H1 (cell line): Measurements from ENCODE around the gene EXOSC5. TPM values are rescaled to one million over a fixed set of nuclear protein-coding genes. Genes with fewer than 3 reads are reported as not detected.
A peak's percentile ranks its signal among the peaks of the same experiment; 100 is the strongest.

Experiments used
- CTCF ChIA-PET: fragments of 300-600 bp; sonication (Branson Sonifier 250); formaldehyde crosslinking; loops from one replicate; lab custom pipeline; 2021; ENCODE audit not compliant: partially characterized antibody; lab: Charles Lee
- POLR2A ChIA-PET: fragments of 300-600 bp; sonication (Branson Sonifier 250); formaldehyde crosslinking; loops from one replicate; lab custom pipeline; 2021; ENCODE audit warnings: inconsistent platforms; ENCODE audit not compliant: partially characterized antibody; lab: Charles Lee
- DNase-seq, 2 experiments: peaks; one replicate each; pipeline versions ENCODE4 v3.0.0 to v3.0.0-alpha.2; 2010 to 2022; ENCODE audit warnings: low spot score in 2 of 2, low read depth in 1 of 2, mixed read lengths in 1 of 2
- FAIRE-seq: peaks from 2 replicates; lab custom pipeline; 2011; peaks lifted over from hg19 to GRCh38; lab: Jason Lieb, UNC
- H2AFZ ChIP-seq: 2 replicates; pipeline ENCODE4 v1.8.1; 2012; ENCODE audit warnings: low read length, inconsistent platforms
- H2AK5ac ChIP-seq: 2 replicates; pipeline ENCODE4 v1.6.1; 2013; ENCODE audit warnings: low read depth, low read length
- H2BK120ac ChIP-seq: replicated peaks from 2 replicates; pipeline ENCODE3; 2013; ENCODE audit warnings: low read depth, low read length, inconsistent platforms
- H2BK12ac ChIP-seq: 2 replicates; pipeline ENCODE4 v1.6.1; 2013; ENCODE audit warnings: low read depth, low read length
- H2BK15ac ChIP-seq: 2 replicates; pipeline ENCODE4 v1.6.1; 2013; ENCODE audit warnings: low read length
- H2BK20ac ChIP-seq: 2 replicates; pipeline ENCODE4 v1.6.1; 2013; ENCODE audit warnings: low read length
- H2BK5ac ChIP-seq: 2 replicates; pipeline ENCODE4 v1.6.1; 2013; ENCODE audit warnings: low read depth, low read length
- H3K14ac ChIP-seq: 2 replicates; pipeline ENCODE4 v1.6.1; 2013; ENCODE audit warnings: inconsistent platforms; ENCODE audit not compliant: insufficient read length
- H3K18ac ChIP-seq: 2 replicates; pipeline ENCODE4 v1.6.1; 2013; ENCODE audit warnings: low read length; ENCODE audit errors: extremely low read depth
- H3K23ac ChIP-seq: 2 replicates; pipeline ENCODE4 v1.6.1; 2013; ENCODE audit warnings: inconsistent platforms; ENCODE audit not compliant: insufficient read length
- H3K23me2 ChIP-seq: 2 replicates; pipeline ENCODE4 v1.6.1; 2013; ENCODE audit warnings: low read depth, low read length
- H3K27ac ChIP-seq: 2 replicates; pipeline ENCODE4 v1.6.1; 2011; ENCODE audit warnings: low read depth, low read length, inconsistent platforms
- H3K27me3 ChIP-seq, 4 experiments: replicated peaks in 1 of 4; 1 replicate in 1 of 4; 2 replicates in 3 of 4; pipeline versions ENCODE4 v1.6.1 to v1.8.1; 2011 to 2013; ENCODE audit warnings: low read length in 3 of 4, mild to moderate bottlenecking in 3 of 4, inconsistent platforms in 2 of 4, mixed read lengths in 2 of 4, moderate library complexity in 1 of 4; ENCODE audit not compliant: control insufficient read depth in 3 of 4, insufficient read depth in 3 of 4; ENCODE audit errors: extremely low read depth in 1 of 4
- H3K36me3 ChIP-seq, 4 experiments: 2 replicates each; pipeline versions ENCODE4 v1.6.1 to v1.8.1; 2011 to 2013; ENCODE audit warnings: mild to moderate bottlenecking in 4 of 4, low read length in 3 of 4, moderate library complexity in 2 of 4, control low read depth in 1 of 4, inconsistent platforms in 1 of 4; ENCODE audit not compliant: insufficient read depth in 4 of 4, control insufficient read depth in 2 of 4
- H3K4ac ChIP-seq: replicated peaks from 2 replicates; pipeline ENCODE3; 2013; ENCODE audit warnings: low read length, low read depth, mixed read lengths, inconsistent platforms; ENCODE audit not compliant: insufficient read length
- H3K4me1 ChIP-seq, 4 experiments: replicated peaks in 1 of 4; 1 replicate in 1 of 4; 2 replicates in 3 of 4; pipeline versions ENCODE4 v1.6.1 to v1.8.1; 2011 to 2013; ENCODE audit warnings: low read length in 3 of 4, inconsistent platforms in 2 of 4, mixed read lengths in 1 of 4; ENCODE audit not compliant: insufficient read depth in 4 of 4, control insufficient read depth in 3 of 4
- H3K4me2 ChIP-seq, 2 experiments: 2 replicates each; pipeline versions ENCODE4 v1.6.1 to v1.8.1; 2011 to 2013; ENCODE audit warnings: low read depth in 2 of 2, low read length in 2 of 2, control low read depth in 1 of 2, inconsistent platforms in 1 of 2, mild to moderate bottlenecking in 1 of 2; ENCODE audit not compliant: insufficient read depth in 1 of 2
- H3K4me3 ChIP-seq, 4 experiments: fragments of 200-600, 300-600 bp in 1 of 4; sonication (generic), shearing (Covaris generic), sonication (Bioruptor Twin) in 1 of 4; 2 replicates each; pipeline versions ENCODE4 v1.5.1 to v1.8.1; 2011 to 2016; ENCODE audit warnings: low read length in 4 of 4, low read depth in 3 of 4, control low read depth in 2 of 4, inconsistent platforms in 2 of 4, mild to moderate bottlenecking in 2 of 4, mixed read lengths in 1 of 4, moderate library complexity in 1 of 4; ENCODE audit not compliant: insufficient read depth in 2 of 4; ENCODE audit errors: extremely low read depth in 1 of 4
- H3K56ac ChIP-seq: replicated peaks from 2 replicates; pipeline ENCODE3; 2013; ENCODE audit warnings: low read depth, mild to moderate bottlenecking, mixed read lengths, low read length, inconsistent platforms; ENCODE audit not compliant: insufficient read length
- H3K79me1 ChIP-seq: 2 replicates; pipeline ENCODE4 v1.6.1; 2013; ENCODE audit warnings: low read depth, low read length, control low read depth
- H3K79me2 ChIP-seq, 2 experiments: 2 replicates each; pipeline versions ENCODE4 v1.6.1 to v1.8.1; 2012 to 2013; ENCODE audit warnings: low read length in 2 of 2, mild to moderate bottlenecking in 2 of 2, inconsistent platforms in 1 of 2; ENCODE audit not compliant: insufficient read depth in 2 of 2, control insufficient read depth in 1 of 2
- H3K9ac ChIP-seq, 4 experiments: replicated peaks in 1 of 4; 1 replicate in 1 of 4; 2 replicates in 3 of 4; pipeline versions ENCODE4 v1.6.1 to v1.8.1; 2011 to 2013; ENCODE audit warnings: low read depth in 3 of 4, low read length in 3 of 4, control low read depth in 2 of 4, mild to moderate bottlenecking in 2 of 4, moderate library complexity in 2 of 4, inconsistent platforms in 1 of 4; ENCODE audit errors: extremely low read depth in 1 of 4
- H3K9me3 ChIP-seq, 2 experiments: 2 replicates each; pipeline versions ENCODE4 v1.6.1 to v1.8.1; 2012 to 2013; ENCODE audit warnings: mild to moderate bottlenecking in 2 of 2, moderate library complexity in 2 of 2, control low read depth in 1 of 2, inconsistent platforms in 1 of 2, low read depth in 1 of 2, low read length in 1 of 2, mixed read lengths in 1 of 2; ENCODE audit not compliant: insufficient read depth in 2 of 2
- H4K20me1 ChIP-seq, 2 experiments: replicated peaks in 1 of 2; 2 replicates each; pipeline versions ENCODE3 to v1.8.1; 2011 to 2013; ENCODE audit warnings: inconsistent platforms in 2 of 2, low read length in 2 of 2, mild to moderate bottlenecking in 1 of 2; ENCODE audit not compliant: insufficient read depth in 2 of 2, control insufficient read depth in 1 of 2
- H4K5ac ChIP-seq: 2 replicates; pipeline ENCODE4 v1.6.1; 2013; ENCODE audit warnings: low read length, low read depth, mixed read lengths, inconsistent platforms; ENCODE audit not compliant: insufficient read length
- H4K8ac ChIP-seq: 2 replicates; pipeline ENCODE4 v1.8.0; 2013; ENCODE audit warnings: mild to moderate bottlenecking, moderate library complexity, low read length, inconsistent platforms; ENCODE audit not compliant: insufficient read depth; ENCODE audit errors: extremely low read depth
- H4K91ac ChIP-seq: replicated peaks from 2 replicates; pipeline ENCODE3; 2013; ENCODE audit warnings: low read length, mixed read lengths, inconsistent platforms; ENCODE audit not compliant: insufficient read length
- CTCF ChIP-seq, 3 experiments: IDR thresholded peaks; 1 replicate in 2 of 3; 2 replicates in 1 of 3; pipeline versions ENCODE4 v1.5.1 to v1.6.1; 2011; ENCODE audit warnings: low read length in 3 of 3, mild to moderate bottlenecking in 3 of 3, inconsistent platforms in 2 of 3, low read depth in 1 of 3, moderate library complexity in 1 of 3; ENCODE audit not compliant: insufficient read depth in 1 of 3; ENCODE audit errors: control extremely low read depth in 1 of 3
- JUND ChIP-seq: IDR thresholded peaks from 2 replicates; pipeline ENCODE4 v1.6.1; 2011; ENCODE audit warnings: mild to moderate bottlenecking, improper control_type of control experiment, low read length
- MAX ChIP-seq: IDR thresholded peaks from 2 replicates; pipeline ENCODE4 v1.6.1; 2012; ENCODE audit warnings: inconsistent platforms
- RAD21 ChIP-seq, 2 experiments: IDR thresholded peaks in 1 of 2; conservative IDR thresholded peaks in 1 of 2; 2 replicates each; pipeline ENCODE4 v1.6.1; 2011; ENCODE audit warnings: low read depth in 2 of 2, low read length in 2 of 2, improper control_type of control experiment in 1 of 2, inconsistent platforms in 1 of 2, mild to moderate bottlenecking in 1 of 2, moderate library complexity in 1 of 2
- WGBS, 2 experiments: shearing (Covaris generic) in 1 of 2; methylation state at CpG; one replicate each; pipeline versions ENCODE4 v1.1.6 to v1.1.7; 2013 to 2015; ENCODE audit warnings: low lambda C conversion rate in 2 of 2, mixed read lengths in 2 of 2, inconsistent platforms in 1 of 2, low coverage in 1 of 2, missing lambda C conversion rate in 1 of 2; ENCODE audit not compliant: insufficient replicate concordance in 2 of 2, insufficient coverage in 1 of 2, insufficient read length in 1 of 2; ENCODE audit errors: extremely low coverage in 1 of 2, missing lambda C conversion rate in 1 of 2; 5-methylcytosine and 5-hydroxymethylcytosine counted together
- polyA plus RNA-seq, 7 experiments: library from polyadenylated mRNA; depleted of rRNA in 3 of 7; stranded (reverse) in 5 of 7; unstranded in 2 of 7; fragments of >200 nt in 5 of 7; fragments of 200-250 nt in 2 of 7; gene quantifications; 1 replicate in 5 of 7; 2 replicates in 1 of 7; 4 replicates in 1 of 7; pipeline versions ENCODE4 v1.2.1 to v1.2.3, GENCODE V29; 2011 to 2013; ENCODE audit warnings: missing spikeins in 2 of 7, mixed read lengths in 2 of 7
- total RNA-seq: library from RNA; stranded (reverse); fragmentation: NEBNext Ultra II Directional; extraction: Animal tissue kit (Norgen Biotek cat#: 25700); gene quantifications from 2 replicates; pipeline ENCODE4 v1.2.1, GENCODE V29; 2021

The EXOSC5 gene
- total and polyA plus RNA-seq, 2 of the 8 experiments (the other 6 are each of a cell fraction or from before 2014, with no cell fraction given), result 56.2 to 92.8 TPM

GRCh38 chr19:41431426-41432386 is 34.5 kb upstream of the EXOSC5 start:
- no peak overlapping the region for H2BK15ac ChIP-seq
- no peaks in the 10 kb centered on the region for H3K79me1 ChIP-seq
- H4K8ac ChIP-seq, result no peak overlapping the region
- H3K9me3 ChIP-seq, result no peaks in the 10 kb centered on the region
- no peak overlapping the region for H2BK20ac ChIP-seq
- no peak overlapping the region for H3K9ac ChIP-seq
- 0 out of 2 replicates have a peak overlapping the region, but pooled peaks have one; percentile 70 for H2BK12ac ChIP-seq
- peaks cover 15% of the 10 kb centered on the region for H3K23me2 ChIP-seq
- H4K5ac ChIP-seq, result no peak overlapping the region
- no peaks in the 10 kb centered on the region for H3K79me2 ChIP-seq
- H2AFZ ChIP-seq, result no peak overlapping the region
- H3K36me3 ChIP-seq, result peaks cover 9 to 20% (median 18%) of the 10 kb centered on the region in 4 experiments; a peak in 7 of 8 replicates
- TF ChIP-seq CTCF (IDR thresholded peaks at IDR 0.05; ENCODE audit: control extremely low read depth in 1 of 3, insufficient read depth in 1 of 3, low read depth in 1 of 3, low read length in 3 of 3) (peak in 2 of 3 experiments; percentile 27 to 35; a peak in 3 of 4 replicates), MAX (no peak), JUND (no peak), RAD21 (IDR thresholded peaks at IDR 0.05 in 1 of 2, conservative IDR thresholded peaks at IDR 0.05 in 1 of 2; ENCODE audit: low read depth in 2 of 2, low read length in 2 of 2) (peak; percentile 31 to 47)
- TF ChIP-seq, all 59 proteins: peak for 2
- DNase-seq (no peak), FAIRE-seq (no peak)
- no peak overlapping the region for H3K4me3 ChIP-seq
- no peak overlapping the region for H2AK5ac ChIP-seq
- ChIA-PET CTCF (interaction anchor here (0.6 to 4.1 kb wide), 17 partner anchors 8 to 434 kb away, joined by 3 to 21 read pairs (median 3); partner anchors contain the start of genes DMAC2 and ERICH4), POLR2A (interaction anchor here (0.8 to 1.7 kb wide), 9 partner anchors 8 to 166 kb away, joined by 3 to 12 read pairs (median 4); partner anchors contain the start of genes B9D2 and DMAC2)
- H3K27ac ChIP-seq, result no peak overlapping the region
- no peak overlapping the region for H3K56ac ChIP-seq
- 89% methylated on average over 23 of the region's 23 CpGs; no CpG with 5 or more reads in 1 of the 2 experiments for WGBS, 2 experiments
- no peak overlapping the region for H3K23ac ChIP-seq
- no peak overlapping the region for H3K18ac ChIP-seq
- H3K4me2 ChIP-seq, result no peak overlapping the region
- H3K14ac ChIP-seq, result no peak overlapping the region
- peaks cover 0 to 15% of the 10 kb centered on the region in 2 experiments for H4K20me1 ChIP-seq
- no peaks in the 10 kb centered on the region for H3K27me3 ChIP-seq
- no peak overlapping the region for H3K4ac ChIP-seq
- H2BK120ac ChIP-seq, result no peak overlapping the region
- H3K4me1 ChIP-seq, result peaks cover 0 to 13% (median 4%) of the 10 kb centered on the region in 4 experiments; a peak in 5 of 7 replicates
- H4K91ac ChIP-seq, result no peak overlapping the region
- H2BK5ac ChIP-seq, result peak overlapping the region; percentile 8; the same call in 1 of the 2 replicates
